Measurements from ENCODE around the gene MEF2B.
A peak's percentile ranks its signal among the peaks of the same experiment; 100 is the strongest.
"Not testable (repeated sequence)": the region's sequence is repeated elsewhere in the genome, so short reads cannot be mapped to it uniquely, and the experiment has no call there.

Gene MEF2B

GRCh38 chr19:19186742-19187141 is 16.7 kb upstream of the MEF2B start:
- no peaks in the 10 kb centered on the region; the same call in 1 of the 2 replicates for H3K36me3 ChIP-seq
- TF ChIP-seq CTCF (IDR thresholded peaks at IDR 0.05; ENCODE audit: low read depth, low read length) = no peak
- no peaks in the 10 kb centered on the region for H3K4me1 ChIP-seq

GRCh38 chr19:19185853-19186740 is 16.0 kb upstream of the MEF2B start:
- no peaks in the 10 kb centered on the region for H3K27me3 ChIP-seq
- no peak overlapping the region for H3K4me3 ChIP-seq (ENCODE audit: low read depth, low read length)
- no peaks in the 10 kb centered on the region; the same call in 1 of the 2 replicates for H3K36me3 ChIP-seq
- peak; percentile 73 for DNase-seq
- TF ChIP-seq CTCF (IDR thresholded peaks at IDR 0.05; ENCODE audit: low read depth, low read length) = peak; percentile 80
- no peaks in the 10 kb centered on the region for H3K4me1 ChIP-seq
- H3K9me3 ChIP-seq = no peaks in the 10 kb centered on the region

More at GRCh38 chr19:19186742-19187141, 16.7 kb upstream of the MEF2B start:
- H3K9me3 ChIP-seq = no peaks in the 10 kb centered on the region
- DNase-seq = no peak
- no peak overlapping the region for H3K4me3 ChIP-seq (ENCODE audit: low read depth, low read length)
- no peaks in the 10 kb centered on the region for H3K27me3 ChIP-seq

GRCh38 chr19:19181488-19181998 is 11.5 kb upstream of the MEF2B start:
- no peaks in the 10 kb centered on the region for H3K4me1 ChIP-seq
- no peak for DNase-seq
- H3K36me3 ChIP-seq = no peaks in the 10 kb centered on the region; the same call in 1 of the 2 replicates
- H3K27me3 ChIP-seq = no peaks in the 10 kb centered on the region
- no peak overlapping the region for H3K4me3 ChIP-seq (ENCODE audit: low read depth, low read length)
- no peak for TF ChIP-seq CTCF (IDR thresholded peaks at IDR 0.05; ENCODE audit: low read depth, low read length)
- no peaks in the 10 kb centered on the region for H3K9me3 ChIP-seq

- TF ChIP-seq CTCF (IDR thresholded peaks at IDR 0.05; ENCODE audit: low read depth, low read length) = no peak
- Histone ChIP-seq H3K4me1 (no peaks in the 10 kb centered on the region), H3K27me3 (no peaks in the 10 kb centered on the region), H3K4me3 (ENCODE audit: low read depth, low read length) (no peak overlapping the region), H3K9me3 (no peaks in the 10 kb centered on the region), H3K36me3 (no peaks in the 10 kb centered on the region; the same call in 1 of the 2 replicates)
- no peak for DNase-seq
These were observed 9.7 kb upstream of the MEF2B start for GRCh38 chr19:19179548-19180441.

- H3K4me3 ChIP-seq (ENCODE audit: low read depth, low read length) = no peak overlapping the region
- no peaks in the 10 kb centered on the region; the same call in 1 of the 2 replicates for H3K36me3 ChIP-seq
- H3K27me3 ChIP-seq = no peaks in the 10 kb centered on the region
- H3K4me1 ChIP-seq = no peaks in the 10 kb centered on the region
- no peak for DNase-seq
- no peaks in the 10 kb centered on the region for H3K9me3 ChIP-seq
- TF ChIP-seq CTCF (IDR thresholded peaks at IDR 0.05; ENCODE audit: low read depth, low read length) = no peak
These were observed 6.9 kb upstream of the MEF2B start for GRCh38 chr19:19176950-19177349.

GRCh38 chr19:19173243-19173642 is 3.2 kb upstream of the MEF2B start:
- H3K27me3 ChIP-seq; H3K36me3 ChIP-seq; H3K4me3 ChIP-seq (ENCODE audit: low read depth, low read length); H3K9me3 ChIP-seq; H3K4me1 ChIP-seq; DNase-seq: not testable (repeated sequence)
